PFSK-1 (cell line): ENCODE measurements around the gene CELSR1.

Source experiments
- POLR2AphosphoS5 ChIP-seq: IDR thresholded peaks from 2 replicates; pipeline ENCODE4 v1.6.1; 2012; ENCODE audit warnings: low read depth, mild to moderate bottlenecking, control low read depth, low read length, moderate library complexity
- REST ChIP-seq, 2 experiments: IDR thresholded peaks; 2 replicates each; pipeline versions ENCODE4 v1.6.1 to v1.8.0; 2011 to 2012; ENCODE audit warnings: low read depth in 2 of 2, low read length in 2 of 2, control low read depth in 1 of 2, inconsistent platforms in 1 of 2, mild to moderate bottlenecking in 1 of 2, moderate library complexity in 1 of 2; ENCODE audit not compliant: insufficient read depth in 1 of 2
- TAF1 ChIP-seq: IDR thresholded peaks from 2 replicates; pipeline ENCODE4 v1.6.1; 2012; ENCODE audit warnings: low read length, control low read depth, borderline replicate concordance; ENCODE audit not compliant: insufficient read depth

GRCh38 chr22:46586531-46587011 is 49.2 kb upstream of the CELSR1 start:
- TF ChIP-seq POLR2AphosphoS5 (no peak), REST (IDR thresholded peaks at IDR 0.05; ENCODE audit: insufficient read depth in 1 of 2, low read depth in 2 of 2, low read length in 2 of 2) (no peak), TAF1 (no peak)
